Uterus (tissue), 2 donors: ENCODE results near the gene UXT.

Experiments used
- POLR2A ChIP-seq, 2 donors: fragments of 450-650 bp; IDR thresholded peaks; one replicate each; pipeline ENCODE4 v1.6.1; 2016; ENCODE audit warnings: antibody characterized with exemption in 2 of 2, mild to moderate bottlenecking in 1 of 2, moderate library complexity in 1 of 2
- TF ChIP-seq, protein P1 (sequence below), 4 experiments: fragments of 200-600 bp in 2 of 4; fragments of 450-650 bp in 2 of 4; sonication (generic) in 2 of 4; IDR thresholded peaks; one replicate each; pipeline ENCODE4 v1.5.1; 2016 to 2019; ENCODE audit warnings: antibody characterized with exemption in 4 of 4, mild to moderate bottlenecking in 2 of 4, moderate library complexity in 1 of 4

DNA sequence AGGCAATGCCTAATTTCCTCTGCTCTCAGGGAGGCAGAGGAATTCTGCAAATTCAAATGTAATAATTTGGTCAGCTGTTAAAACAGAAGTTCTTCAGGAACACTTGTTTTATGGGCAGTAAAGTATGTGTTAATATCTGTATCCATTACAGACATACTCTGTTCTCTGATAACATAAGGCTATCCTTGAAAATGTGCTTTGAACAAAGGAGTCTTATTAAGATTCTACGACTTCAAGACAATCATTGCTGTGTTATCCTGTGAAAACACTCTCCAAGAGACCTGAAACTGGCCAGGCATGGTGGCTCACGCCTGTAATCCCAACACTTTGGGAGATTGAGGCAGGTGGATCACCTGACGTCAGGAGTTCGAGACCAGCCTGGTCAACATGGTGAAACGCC lies 27.3 kb downstream of the UXT start:
- no peak for TF ChIP-seq POLR2A (IDR thresholded peaks at IDR 0.05)
- TF ChIP-seq, protein P1, sequence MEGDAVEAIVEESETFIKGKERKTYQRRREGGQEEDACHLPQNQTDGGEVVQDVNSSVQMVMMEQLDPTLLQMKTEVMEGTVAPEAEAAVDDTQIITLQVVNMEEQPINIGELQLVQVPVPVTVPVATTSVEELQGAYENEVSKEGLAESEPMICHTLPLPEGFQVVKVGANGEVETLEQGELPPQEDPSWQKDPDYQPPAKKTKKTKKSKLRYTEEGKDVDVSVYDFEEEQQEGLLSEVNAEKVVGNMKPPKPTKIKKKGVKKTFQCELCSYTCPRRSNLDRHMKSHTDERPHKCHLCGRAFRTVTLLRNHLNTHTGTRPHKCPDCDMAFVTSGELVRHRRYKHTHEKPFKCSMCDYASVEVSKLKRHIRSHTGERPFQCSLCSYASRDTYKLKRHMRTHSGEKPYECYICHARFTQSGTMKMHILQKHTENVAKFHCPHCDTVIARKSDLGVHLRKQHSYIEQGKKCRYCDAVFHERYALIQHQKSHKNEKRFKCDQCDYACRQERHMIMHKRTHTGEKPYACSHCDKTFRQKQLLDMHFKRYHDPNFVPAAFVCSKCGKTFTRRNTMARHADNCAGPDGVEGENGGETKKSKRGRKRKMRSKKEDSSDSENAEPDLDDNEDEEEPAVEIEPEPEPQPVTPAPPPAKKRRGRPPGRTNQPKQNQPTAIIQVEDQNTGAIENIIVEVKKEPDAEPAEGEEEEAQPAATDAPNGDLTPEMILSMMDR (IDR thresholded peaks at IDR 0.05) = no peak
